AG09309 (cell line): ENCODE measurements around the gene PDZRN4.

Experiments
- DNase-seq: peaks from one replicate; pipeline ENCODE4 v3.0.0-alpha.2; 2010; ENCODE audit warnings: low read depth
- H3K4me3 ChIP-seq: 2 replicates; pipeline ENCODE4 v1.5.1; 2011; ENCODE audit warnings: mild to moderate bottlenecking, low read depth, low read length, moderate library complexity; ENCODE audit not compliant: control insufficient read depth
- CTCF ChIP-seq: IDR thresholded peaks from 2 replicates; pipeline ENCODE4 v1.5.1; 2011; ENCODE audit warnings: mild to moderate bottlenecking, low read depth, low read length, inconsistent platforms; ENCODE audit not compliant: insufficient read depth, control insufficient read depth; ENCODE audit errors: missing control alignments

The PDZRN4 gene

GRCh38 chr12:41528874-41529273 is 340.8 kb downstream of the PDZRN4 start:
- H3K4me3 ChIP-seq: no peak overlapping the region
- no peak for DNase-seq
- TF ChIP-seq CTCF: no peak

GRCh38 chr12:41530441-41530840 is 342.3 kb downstream of the PDZRN4 start:
- no peak for DNase-seq
- TF ChIP-seq CTCF: no peak

GRCh38 chr12:41531147-41531829 is 343.2 kb downstream of the PDZRN4 start:
- no peak for DNase-seq
- no peak overlapping the region for H3K4me3 ChIP-seq
- TF ChIP-seq CTCF: no peak

More at GRCh38 chr12:41530441-41530840, 342.3 kb downstream of the PDZRN4 start:
- H3K4me3 ChIP-seq: no peak overlapping the region

GRCh38 chr12:41532072-41532471 is 344.0 kb downstream of the PDZRN4 start:
- TF ChIP-seq CTCF: no peak

GRCh38 chr12:41536813-41537490 is 348.8 kb downstream of the PDZRN4 start:
- no peak for TF ChIP-seq CTCF
- DNase-seq: no peak

More at GRCh38 chr12:41532072-41532471, 344.0 kb downstream of the PDZRN4 start:
- no peak for DNase-seq
- H3K4me3 ChIP-seq: no peak overlapping the region

GRCh38 chr12:41537522-41537921 is 349.4 kb downstream of the PDZRN4 start:
- H3K4me3 ChIP-seq: no peak overlapping the region
- DNase-seq: no peak
- TF ChIP-seq CTCF: no peak

More at GRCh38 chr12:41536813-41537490, 348.8 kb downstream of the PDZRN4 start:
- no peak overlapping the region for H3K4me3 ChIP-seq
